ENCODE data around the gene ICE1.
"Not testable (repeated sequence)": the region's sequence is repeated elsewhere in the genome, so short reads cannot be mapped to it uniquely, and the experiment has no call there.

Gene ICE1

GRCh38 chr5:5456858-5457257 is 34.4 kb downstream of the ICE1 start:
- no peak for DNase-seq

GRCh38 chr5:5460311-5460710 is 37.8 kb downstream of the ICE1 start:
- DNase-seq, result no peak

- DNase-seq, result no peak
Observed at GRCh38 chr5:5461012-5461411, 38.5 kb downstream of the ICE1 start.

- DNase-seq, result no peak
Observed at GRCh38 chr5:5464036-5464715, 41.7 kb downstream of the ICE1 start.

GRCh38 chr5:5466227-5466626 is 43.8 kb downstream of the ICE1 start:
- no peak for DNase-seq

- peak; percentile 46 for DNase-seq
Observed at GRCh38 chr5:5467737-5468136, 45.3 kb downstream of the ICE1 start.

- DNase-seq, result no peak
Observed at GRCh38 chr5:5470933-5471332, 48.5 kb downstream of the ICE1 start.

- no peak for DNase-seq
Observed at GRCh38 chr5:5473226-5473625, 50.7 kb downstream of the ICE1 start.

- DNase-seq, result no peak
Observed at GRCh38 chr5:5474961-5475360, 52.5 kb downstream of the ICE1 start.

GRCh38 chr5:5475975-5476374 is 53.5 kb downstream of the ICE1 start:
- no peak for DNase-seq

GRCh38 chr5:5479578-5479977 is 57.1 kb downstream of the ICE1 start:
- DNase-seq, result not testable (repeated sequence)

GRCh38 chr5:5480481-5481111 is 58.1 kb downstream of the ICE1 start:
- no peak for DNase-seq

- DNase-seq, result no peak
Observed at GRCh38 chr5:5481206-5481605, 58.7 kb downstream of the ICE1 start.

- no peak for DNase-seq
Observed at GRCh38 chr5:5481633-5482032, 59.2 kb downstream of the ICE1 start.

GRCh38 chr5:5483350-5483749 is 60.9 kb downstream of the ICE1 start:
- DNase-seq, result no peak

GRCh38 chr5:5483880-5484598 is 61.6 kb downstream of the ICE1 start:
- DNase-seq, result no peak

GRCh38 chr5:5486122-5486521 is 63.6 kb downstream of the ICE1 start:
- DNase-seq, result no peak

GRCh38 chr5:5487585-5488360 is 65.3 kb downstream of the ICE1 start:
- DNase-seq, result no peak

- DNase-seq, result peak; percentile 61
Observed at GRCh38 chr5:5490774-5491347, 68.4 kb downstream of the ICE1 start.

GRCh38 chr5:5492087-5492933 is 69.8 kb downstream of the ICE1 start:
- DNase-seq, result peak; percentile 86

GRCh38 chr5:5492934-5493271 is 70.4 kb downstream of the ICE1 start:
- not testable (repeated sequence) for DNase-seq

Measured in DMS153 (cell line).